Prostate gland (tissue), 2 donors: Measurements from ENCODE around the gene TEX28. TPM values are rescaled to one million over a fixed set of nuclear protein-coding genes. Genes with fewer than 3 reads are reported as not detected.
"Not testable (repeated sequence)": the region's sequence is repeated elsewhere in the genome, so short reads cannot be mapped to it uniquely, and the experiment has no call there.

Experiments used
- DNase-seq: peaks from one replicate; pipeline ENCODE4 v3.0.0-alpha.2; 2019; ENCODE audit warnings: low spot score
- H3K27ac ChIP-seq, 2 donors: fragments of 200-600 bp; sonication (generic); 2 replicates each; pipeline ENCODE4 v1.5.1; 2017 to 2019
- H3K27me3 ChIP-seq: fragments of 200-600 bp; sonication (generic); replicated peaks from 2 replicates; pipeline ENCODE4 v1.5.1; 2019; ENCODE audit not compliant: insufficient read depth
- H3K36me3 ChIP-seq, 2 donors: fragments of 200-600 bp; sonication (generic); 1 replicate in 1 of 2; 2 replicates in 1 of 2; pipeline versions ENCODE4 v1.5.1 to v1.8.1; 2017 to 2019
- H3K4me1 ChIP-seq: fragments of 200-600 bp; sonication (generic); replicated peaks from 2 replicates; pipeline ENCODE4 v1.5.1; 2019
- H3K4me3 ChIP-seq, 2 donors: fragments of 200-600 bp; sonication (generic); 2 replicates each; pipeline ENCODE4 v1.5.1; 2017 to 2019
- H3K9me3 ChIP-seq: fragments of 200-600 bp; sonication (generic); 2 replicates; pipeline ENCODE4 v1.5.1; 2017
- POLR2A ChIP-seq: fragments of 450-650 bp; IDR thresholded peaks from one replicate; pipeline ENCODE4 v1.6.1; 2016; ENCODE audit warnings: antibody characterized with exemption, mild to moderate bottlenecking
- POLR2AphosphoS5 ChIP-seq: sonication (generic); formaldehyde crosslinking; IDR thresholded peaks from one replicate; pipeline ENCODE4 v1.6.1; 2017; ENCODE audit warnings: antibody characterized with exemption
- WGBS: methylation state at CpG from one replicate; pipeline ENCODE4 v1.1.5; 2018; 5-methylcytosine and 5-hydroxymethylcytosine counted together
- intact Hi-C: fragments of 100-400 bp; cut with DNase I; formaldehyde crosslinking; loops from one replicate; pipeline ENCODE4 v1.14.2; 2022
- total RNA-seq, 2 donors: library from RNA; depleted of rRNA; stranded (reverse); fragments of >200 nt; gene quantifications; one replicate each; pipeline ENCODE4 v1.1.0, GENCODE V29; 2016
- TF ChIP-seq, protein P1 (sequence below), 4 experiments: fragments of 200-600 bp in 2 of 4; fragments of 450-650 bp in 2 of 4; sonication (generic) in 2 of 4; IDR thresholded peaks; 1 replicate in 3 of 4; 2 replicates in 1 of 4; pipeline ENCODE4 v1.5.1; 2016 to 2019; ENCODE audit warnings: antibody characterized with exemption in 4 of 4, mild to moderate bottlenecking in 2 of 4, moderate library complexity in 2 of 4

TEX28 gene, protein sequence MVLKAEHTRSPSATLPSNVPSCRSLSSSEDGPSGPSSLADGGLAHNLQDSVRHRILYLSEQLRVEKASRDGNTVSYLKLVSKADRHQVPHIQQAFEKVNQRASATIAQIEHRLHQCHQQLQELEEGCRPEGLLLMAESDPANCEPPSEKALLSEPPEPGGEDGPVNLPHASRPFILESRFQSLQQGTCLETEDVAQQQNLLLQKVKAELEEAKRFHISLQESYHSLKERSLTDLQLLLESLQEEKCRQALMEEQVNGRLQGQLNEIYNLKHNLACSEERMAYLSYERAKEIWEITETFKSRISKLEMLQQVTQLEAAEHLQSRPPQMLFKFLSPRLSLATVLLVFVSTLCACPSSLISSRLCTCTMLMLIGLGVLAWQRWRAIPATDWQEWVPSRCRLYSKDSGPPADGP
- total RNA-seq, result 1 to 10 TPM in 1 of 2 donors, not detected in 1; 1.5 TPM

DNA sequence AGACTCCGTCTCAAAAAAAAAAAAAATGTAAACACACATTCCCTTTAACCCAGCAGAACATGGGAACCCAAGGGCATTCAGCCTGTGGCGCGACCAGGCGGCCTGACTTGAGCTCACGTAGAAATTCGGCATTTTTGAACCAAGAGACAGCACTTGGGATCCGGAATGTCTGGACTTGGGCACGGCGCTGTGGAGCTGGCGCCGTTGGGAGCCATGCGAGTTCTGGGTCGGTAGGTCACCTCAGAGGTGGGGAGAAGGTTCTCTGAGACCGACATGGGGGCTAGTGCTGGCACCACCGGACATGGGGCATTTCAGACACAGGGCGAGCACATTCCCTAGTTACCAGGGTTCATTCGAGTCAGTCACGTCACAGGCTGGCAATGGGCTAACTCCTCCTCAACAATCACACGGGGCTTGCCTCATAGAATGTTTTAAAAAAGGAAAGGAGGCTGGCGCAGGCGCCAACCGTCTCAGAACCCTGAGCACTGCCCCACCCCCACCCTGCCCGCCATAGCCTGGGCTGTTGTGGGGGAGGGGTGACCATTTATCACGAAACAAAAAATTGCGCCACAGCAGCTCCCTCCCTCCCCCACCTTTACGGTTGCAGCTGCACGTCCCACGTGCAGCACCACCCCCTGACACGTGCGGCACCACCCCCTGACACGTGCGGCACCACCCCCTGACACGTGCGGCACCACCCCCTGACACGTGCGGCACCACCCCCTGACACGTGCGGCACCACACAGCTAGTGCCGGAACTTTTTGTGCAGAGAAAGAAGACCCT lies at the start of gene TEX28:
Gene TEX28 (minus strand): TSS at position 334 of the 784 bp plus-strand sequence. CDS start 3,007 bp downstream, outside the sequence.
- TF ChIP-seq POLR2A (no peak), POLR2AphosphoS5 (no peak)
- TF ChIP-seq, protein P1, sequence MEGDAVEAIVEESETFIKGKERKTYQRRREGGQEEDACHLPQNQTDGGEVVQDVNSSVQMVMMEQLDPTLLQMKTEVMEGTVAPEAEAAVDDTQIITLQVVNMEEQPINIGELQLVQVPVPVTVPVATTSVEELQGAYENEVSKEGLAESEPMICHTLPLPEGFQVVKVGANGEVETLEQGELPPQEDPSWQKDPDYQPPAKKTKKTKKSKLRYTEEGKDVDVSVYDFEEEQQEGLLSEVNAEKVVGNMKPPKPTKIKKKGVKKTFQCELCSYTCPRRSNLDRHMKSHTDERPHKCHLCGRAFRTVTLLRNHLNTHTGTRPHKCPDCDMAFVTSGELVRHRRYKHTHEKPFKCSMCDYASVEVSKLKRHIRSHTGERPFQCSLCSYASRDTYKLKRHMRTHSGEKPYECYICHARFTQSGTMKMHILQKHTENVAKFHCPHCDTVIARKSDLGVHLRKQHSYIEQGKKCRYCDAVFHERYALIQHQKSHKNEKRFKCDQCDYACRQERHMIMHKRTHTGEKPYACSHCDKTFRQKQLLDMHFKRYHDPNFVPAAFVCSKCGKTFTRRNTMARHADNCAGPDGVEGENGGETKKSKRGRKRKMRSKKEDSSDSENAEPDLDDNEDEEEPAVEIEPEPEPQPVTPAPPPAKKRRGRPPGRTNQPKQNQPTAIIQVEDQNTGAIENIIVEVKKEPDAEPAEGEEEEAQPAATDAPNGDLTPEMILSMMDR (IDR thresholded peaks at IDR 0.05), result no peak
- Histone ChIP-seq H3K36me3 (no peaks in the 10 kb centered on the region), H3K4me1 (no peaks in the 10 kb centered on the region), H3K4me3 (no peak within 1 kb of the TSS), H3K27ac (no peak within 1 kb of the TSS), H3K9me3 (no peaks in the 10 kb centered on the region), H3K27me3 (no peaks in the 10 kb centered on the region)
- WGBS, result 88% methylated on average over 31 of the region's 39 CpGs
- intact Hi-C loops, result no loop called here
- DNase-seq, result no peak

DNA sequence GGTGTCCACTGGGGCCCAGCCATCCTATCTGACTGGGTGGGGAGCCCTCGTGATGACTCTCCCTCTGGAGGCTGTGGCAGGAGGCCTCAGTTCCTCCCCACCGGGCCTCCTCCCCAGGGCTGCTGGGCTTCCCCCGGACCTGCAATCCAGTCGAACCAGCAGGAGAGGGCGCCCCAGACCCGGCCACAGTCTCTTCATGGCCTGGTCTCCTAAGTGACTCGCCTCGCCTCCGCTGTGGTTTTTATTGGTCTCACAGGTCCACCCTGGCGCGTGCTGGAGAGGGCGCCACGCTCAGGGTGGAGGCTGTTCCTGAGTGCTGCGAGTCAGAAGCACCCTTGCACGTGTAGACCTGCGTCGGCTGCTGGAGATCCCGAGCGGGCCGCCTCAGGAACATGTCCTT lies 48.7 kb upstream of the TEX28 start:
- H3K4me3 ChIP-seq, intact Hi-C loops: not testable (repeated sequence)
- WGBS, result no CpG with 5 or more reads among the region's 20 CpGs

DNA sequence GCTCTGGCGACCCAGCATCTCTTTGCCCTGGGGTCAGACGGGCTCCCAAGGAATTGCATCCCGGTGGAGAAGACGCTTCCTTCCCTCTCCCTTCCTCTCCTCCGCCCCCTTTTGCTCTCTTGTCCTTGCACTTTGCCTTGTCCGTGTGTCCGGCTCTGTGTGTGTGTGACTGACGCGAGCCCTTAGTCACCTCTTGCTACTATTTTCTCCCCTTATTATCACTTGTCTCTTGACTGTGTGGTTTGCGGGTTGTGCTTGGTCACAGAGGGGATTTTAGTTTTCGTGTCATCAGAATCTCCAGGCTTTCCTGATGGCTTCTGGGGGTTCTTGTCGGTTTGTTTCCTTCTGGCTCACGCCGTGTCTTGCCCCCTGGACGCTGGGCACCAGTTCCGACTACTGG lies 48.1 kb upstream of the TEX28 start:
- H3K27ac ChIP-seq, H3K36me3 ChIP-seq, H3K4me1 ChIP-seq, intact Hi-C loops, H3K9me3 ChIP-seq, DNase-seq, H3K27me3 ChIP-seq, H3K4me3 ChIP-seq: not testable (repeated sequence)
- WGBS, result no CpG with 5 or more reads among the region's 16 CpGs

More for the DNA sequence above, 48.7 kb upstream of the TEX28 start:
- not testable (repeated sequence) for H3K4me1 ChIP-seq, H3K9me3 ChIP-seq, H3K27ac ChIP-seq, DNase-seq, H3K36me3 ChIP-seq, H3K27me3 ChIP-seq

DNA sequence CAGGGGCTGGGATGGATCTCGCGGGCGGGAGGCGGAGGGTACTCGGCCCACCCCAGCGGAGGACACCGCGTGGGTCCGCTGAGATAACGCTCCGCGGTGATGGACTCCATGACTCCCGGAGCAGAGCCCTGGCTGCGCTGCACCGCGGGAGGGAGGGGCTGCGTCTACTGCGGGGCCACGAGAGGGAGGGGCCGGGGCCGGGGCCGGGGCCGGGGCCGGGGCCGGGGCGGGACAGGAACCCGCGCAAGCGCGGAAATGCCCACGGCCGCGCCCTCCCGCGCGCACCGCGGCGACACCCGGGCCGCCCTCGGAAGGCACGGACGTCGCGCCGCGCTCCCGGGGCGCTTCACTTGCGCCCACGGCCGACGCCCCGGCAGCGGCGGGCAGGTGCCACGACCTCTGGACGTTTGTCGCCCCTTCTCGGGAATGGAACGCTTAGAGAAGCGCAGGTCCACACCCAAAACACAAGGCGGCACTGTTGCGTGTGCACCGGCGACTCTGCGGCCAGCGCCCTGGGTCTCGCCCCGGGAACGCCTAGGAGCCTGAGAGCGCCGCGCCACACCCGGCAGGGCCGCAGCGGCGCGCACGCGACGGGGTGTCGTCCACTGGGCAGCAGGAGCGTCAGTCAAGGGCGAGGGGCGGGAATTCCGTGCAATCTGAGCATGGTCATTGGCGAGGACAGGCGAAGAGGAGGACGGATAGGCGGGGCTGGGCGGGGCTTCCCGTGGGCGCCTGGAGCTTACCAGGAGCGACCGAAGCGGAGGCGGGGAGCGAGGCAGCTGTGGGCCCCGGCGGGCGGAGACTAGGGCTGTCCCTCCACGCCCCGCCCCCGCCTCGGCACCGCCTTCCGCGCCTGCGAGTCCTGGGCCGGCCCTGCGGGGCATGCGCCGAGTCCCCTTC lies 46.7 kb upstream of the TEX28 start:
- H3K4me3 ChIP-seq, H3K9me3 ChIP-seq, H3K27ac ChIP-seq, H3K36me3 ChIP-seq, H3K27me3 ChIP-seq, intact Hi-C loops, H3K4me1 ChIP-seq, DNase-seq: not testable (repeated sequence)
- WGBS, result no CpG with 5 or more reads among the region's 115 CpGs

DNA sequence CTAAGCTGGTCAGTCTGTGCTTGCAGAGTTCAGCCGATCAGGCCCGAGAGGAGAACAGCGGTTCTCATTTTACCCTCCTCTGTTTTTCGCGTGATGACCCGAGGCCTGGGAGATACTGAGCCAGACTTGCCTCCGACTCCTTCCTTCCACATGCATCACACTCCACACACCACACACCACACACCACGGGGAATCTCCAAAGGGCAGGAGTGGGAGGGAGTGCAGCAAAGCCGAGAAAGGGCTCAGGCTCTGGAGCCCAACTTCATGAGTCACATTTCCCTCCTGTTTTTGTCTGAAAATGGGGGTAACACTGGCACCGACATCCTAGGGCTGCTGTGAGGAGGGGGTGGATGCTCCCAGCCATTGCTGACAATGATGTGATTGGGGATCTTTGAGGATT lies 39.6 kb upstream of the TEX28 start:
- Histone ChIP-seq H3K27ac (no peak overlapping the region), H3K27me3 (no peaks in the 10 kb centered on the region), H3K9me3 (no peaks in the 10 kb centered on the region), H3K36me3 (no peaks in the 10 kb centered on the region), H3K4me1 (no peaks in the 10 kb centered on the region), H3K4me3 (no peak overlapping the region)
- no peak for TF ChIP-seq POLR2A
- no peak for TF ChIP-seq POLR2AphosphoS5
- TF ChIP-seq, protein P1 (IDR thresholded peaks at IDR 0.05), result no peak
- DNase-seq, result no peak
- intact Hi-C loops, result no loop called here
- WGBS, result 93% methylated on average over 7 of the region's 10 CpGs

DNA sequence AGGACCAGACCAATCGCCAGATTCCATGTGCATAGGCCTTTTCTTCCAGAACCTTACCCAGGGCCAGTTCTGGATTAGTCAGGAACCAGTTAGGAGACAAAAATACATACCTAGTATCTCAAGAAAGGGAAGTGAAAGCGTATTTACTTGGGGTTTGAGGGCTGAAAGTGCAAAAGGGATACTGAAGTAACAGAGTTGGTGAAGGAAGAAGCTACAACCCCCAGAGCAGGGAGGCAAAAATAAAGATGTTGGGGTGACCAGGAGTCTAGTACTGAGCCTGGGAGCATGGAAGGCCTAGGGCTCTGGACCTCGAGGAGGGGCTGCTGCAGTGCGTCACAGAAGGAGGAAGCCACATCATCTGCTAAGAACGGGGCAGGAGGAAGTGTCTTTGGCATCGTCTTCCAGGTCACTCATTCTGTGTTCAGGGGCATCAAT lies 38.9 kb upstream of the TEX28 start:
- DNase-seq, result no peak
- TF ChIP-seq, protein P1 (IDR thresholded peaks at IDR 0.05), result no peak
- no peak for TF ChIP-seq POLR2AphosphoS5
- no peak for TF ChIP-seq POLR2A
- intact Hi-C loops, result no loop called here
- no peaks in the 10 kb centered on the region for H3K9me3 ChIP-seq
- no peaks in the 10 kb centered on the region for H3K4me1 ChIP-seq
- 97% methylated on average over 6 of the region's 6 CpGs for WGBS
- H3K27ac ChIP-seq, result no peak overlapping the region
- no peaks in the 10 kb centered on the region for H3K36me3 ChIP-seq
- no peaks in the 10 kb centered on the region for H3K27me3 ChIP-seq
- no peak overlapping the region for H3K4me3 ChIP-seq
